Adrenal gland (tissue), 5 donors: ENCODE results near the gene POC1A.

Experiments
- POLR2A ChIP-seq, 2 donors: fragments of 450-650 bp; IDR thresholded peaks; one replicate each; pipeline ENCODE4 v1.6.1; 2017; ENCODE audit warnings: antibody characterized with exemption in 2 of 2, mild to moderate bottlenecking in 2 of 2, moderate library complexity in 1 of 2
- TF ChIP-seq, protein P1 (sequence below), 6 experiments: fragments of 450-650 bp in 4 of 6; fragments of 200-600 bp in 2 of 6; sonication (generic) in 1 of 6; IDR thresholded peaks; 1 replicate in 5 of 6; 2 replicates in 1 of 6; pipeline versions ENCODE4 v1.5.1 to v1.8.0; 2016 to 2021; ENCODE audit warnings: antibody characterized with exemption in 6 of 6, mild to moderate bottlenecking in 2 of 6, moderate library complexity in 1 of 6
- donor health status: DM: no; HTN: no; CAD: no.

DNA sequence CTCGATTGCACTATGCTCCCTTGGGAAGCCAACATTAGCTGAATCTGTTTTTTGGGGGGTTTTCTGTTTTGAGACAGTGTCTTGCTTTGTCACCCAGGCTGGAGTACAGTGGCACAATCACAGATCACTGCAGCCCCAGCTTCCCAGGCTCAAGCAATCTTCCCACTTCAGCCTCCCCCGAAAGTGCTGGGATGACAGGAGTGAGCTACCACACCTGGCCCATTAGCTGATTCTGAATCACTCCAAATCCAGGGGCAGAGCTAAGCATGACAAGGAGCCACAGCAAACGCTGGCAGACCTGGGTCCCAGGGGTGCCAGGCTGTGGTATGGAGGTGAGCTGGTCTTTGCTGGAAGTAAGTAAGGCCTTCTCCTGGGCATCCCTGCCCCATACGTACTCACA is 18.9 kb downstream of the POC1A start:
- TF ChIP-seq, protein P1, sequence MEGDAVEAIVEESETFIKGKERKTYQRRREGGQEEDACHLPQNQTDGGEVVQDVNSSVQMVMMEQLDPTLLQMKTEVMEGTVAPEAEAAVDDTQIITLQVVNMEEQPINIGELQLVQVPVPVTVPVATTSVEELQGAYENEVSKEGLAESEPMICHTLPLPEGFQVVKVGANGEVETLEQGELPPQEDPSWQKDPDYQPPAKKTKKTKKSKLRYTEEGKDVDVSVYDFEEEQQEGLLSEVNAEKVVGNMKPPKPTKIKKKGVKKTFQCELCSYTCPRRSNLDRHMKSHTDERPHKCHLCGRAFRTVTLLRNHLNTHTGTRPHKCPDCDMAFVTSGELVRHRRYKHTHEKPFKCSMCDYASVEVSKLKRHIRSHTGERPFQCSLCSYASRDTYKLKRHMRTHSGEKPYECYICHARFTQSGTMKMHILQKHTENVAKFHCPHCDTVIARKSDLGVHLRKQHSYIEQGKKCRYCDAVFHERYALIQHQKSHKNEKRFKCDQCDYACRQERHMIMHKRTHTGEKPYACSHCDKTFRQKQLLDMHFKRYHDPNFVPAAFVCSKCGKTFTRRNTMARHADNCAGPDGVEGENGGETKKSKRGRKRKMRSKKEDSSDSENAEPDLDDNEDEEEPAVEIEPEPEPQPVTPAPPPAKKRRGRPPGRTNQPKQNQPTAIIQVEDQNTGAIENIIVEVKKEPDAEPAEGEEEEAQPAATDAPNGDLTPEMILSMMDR (IDR thresholded peaks at IDR 0.05): no peak
- TF ChIP-seq POLR2A (IDR thresholded peaks at IDR 0.05): no peak
